ENCODE measurements around the gene CAPZA1. TPM values are rescaled to one million over a fixed set of nuclear protein-coding genes. Genes with fewer than 3 reads are reported as not detected.

The CAPZA1 gene
- total and polyA plus RNA-seq, 10 of the 15 experiments (the other 5 are each of a cell fraction or from before 2014, with no cell fraction given) = 187 to 886 (median 278) TPM

- TF ChIP-seq RB1 (IDR thresholded peaks at IDR 0.05; ENCODE audit: borderline replicate concordance) = no peak
- TF ChIP-seq YY1 (IDR thresholded peaks at IDR 0.05; ENCODE audit: low read depth, low read length) = no peak
- no peak for TF ChIP-seq SMAD1 (IDR thresholded peaks at IDR 0.05; ENCODE audit: low read depth, partially characterized antibody)
- no peak for TF ChIP-seq RFX5 (IDR thresholded peaks at IDR 0.05; ENCODE audit: low read depth, low read length)
- TF ChIP-seq RCOR1 (conservative IDR thresholded peaks at IDR 0.05; ENCODE audit: low read depth, low read length) = no peak
These were observed 92.6 kb downstream of the CAPZA1 start (continued) for GRCh38 chr1:112712191-112712590.

- intact Hi-C loops (cut with micrococcal nuclease; ENCODE audit: unreplicated experiment) = loop anchor here (10.0 kb wide), 1 partner anchor 682 kb away; the partner anchor contains the start of gene MAGI3
- H3K4me1 ChIP-seq (ENCODE audit: control insufficient read depth, insufficient read depth, low read length) = peaks cover 22% of the 10 kb centered on the region
- no peak overlapping the region for H3K4me2 ChIP-seq (ENCODE audit: control insufficient read depth, insufficient read depth)
- CTCF ChIA-PET = interaction anchor here (0.9 kb wide), 1 partner anchor 322 kb away, joined by 4 read pairs; no protein-coding TSS in a partner anchor
- no peak for ATAC-seq
- SMC1A ChIA-PET (ENCODE audit: uncharacterized antibody, unreplicated experiment) = interaction anchor here (1.1 kb wide), 1 partner anchor 322 kb away, joined by 4 read pairs; no protein-coding TSS in a partner anchor
- WGBS (ENCODE audit: insufficient coverage, insufficient replicate concordance, low lambda C conversion rate, missing lambda C conversion rate) = 85% methylated on average over 9 of the region's 9 CpGs
- POLR2A ChIA-PET = no interaction called here
- no peaks in the 10 kb centered on the region for H3K27me3 ChIP-seq (replicated peaks in 1 of 2; ENCODE audit: control insufficient read depth in 2 of 2, insufficient read depth in 2 of 2, low read length in 1 of 2)
- RAD21 ChIA-PET (ENCODE audit: unreplicated experiment) = no interaction called here
- H2AFZ ChIP-seq (ENCODE audit: control insufficient read depth, low read depth, low read length) = no peak overlapping the region
- no peaks in the 10 kb centered on the region for H3K36me3 ChIP-seq (ENCODE audit: control insufficient read depth in 2 of 2, insufficient read depth in 2 of 2, low read length in 1 of 2)
- H4K20me1 ChIP-seq (ENCODE audit: control insufficient read depth, insufficient read depth) = 0 out of 2 replicates have a peak, but pooled peaks cover 3% of the 10 kb centered on the region
- no peak overlapping the region for H3K4me3 ChIP-seq
- FAIRE-seq = no peak
- H3K9me3 ChIP-seq (replicated peaks; ENCODE audit: control insufficient read depth, insufficient read depth, low read length) = no peaks in the 10 kb centered on the region
- H3K27ac ChIP-seq (ENCODE audit: control insufficient read depth, insufficient read depth) = no peak overlapping the region
- DNase-seq (ENCODE audit: low read depth, low spot score) = no peak
- TF ChIP-seq ZZZ3 (IDR thresholded peaks at IDR 0.05; ENCODE audit: control insufficient read depth, insufficient read length, low read depth) (no peak), PKNOX1 (IDR thresholded peaks at IDR 0.05) (0 out of 2 replicates have a peak, but pooled peaks have one; percentile 35)
- no TSS peak for BruUV-seq (replicated peaks)
- in situ Hi-C loops (cut with MboI) = no loop called here
- H3K9ac ChIP-seq (ENCODE audit: control insufficient read depth, insufficient read depth, low read length) = no peak overlapping the region
- no peaks in the 10 kb centered on the region for H3K79me2 ChIP-seq (ENCODE audit: control insufficient read depth, insufficient read depth, low read length)
These were observed 93.1 kb downstream of the CAPZA1 start for GRCh38 chr1:112712701-112713128.
